HL-60/S4 treated with retinoic acid at 250 ng/mL for 4 days and 3 days (cell line): ENCODE data around the gene TMEM163.
"Not testable (repeated sequence)": the region's sequence is repeated elsewhere in the genome, so short reads cannot be mapped to it uniquely, and the experiment has no call there.

Source experiments
- in situ Hi-C: fragments of 300-500 bp; cut with MboI; formaldehyde crosslinking; loops from 2 replicates; pipeline ENCODE4 v1.7.0; 2022; ENCODE audit warnings: low sequenced_read_pairs

Gene TMEM163

GRCh38 chr2:134583462-134583861 is 135.3 kb downstream of the TMEM163 start:
- in situ Hi-C loops = no loop called here

- in situ Hi-C loops = no loop called here
Measured at GRCh38 chr2:134582547-134582899, 136.3 kb downstream of the TMEM163 start.

- in situ Hi-C loops = no loop called here
Measured at GRCh38 chr2:134581877-134582546, 136.8 kb downstream of the TMEM163 start.

- in situ Hi-C loops = no loop called here
Measured at GRCh38 chr2:134578316-134578715, 140.5 kb downstream of the TMEM163 start.

GRCh38 chr2:134576478-134576877 is 142.3 kb downstream of the TMEM163 start:
- in situ Hi-C loops = no loop called here

GRCh38 chr2:134575888-134576287 is 142.9 kb downstream of the TMEM163 start:
- in situ Hi-C loops = no loop called here

GRCh38 chr2:134574611-134575330 is 144.0 kb downstream of the TMEM163 start:
- in situ Hi-C loops = no loop called here

- in situ Hi-C loops = no loop called here
Measured at GRCh38 chr2:134573724-134574123, 145.1 kb downstream of the TMEM163 start.

GRCh38 chr2:134573085-134573370 is 145.8 kb downstream of the TMEM163 start:
- in situ Hi-C loops = no loop called here

GRCh38 chr2:134572314-134573084 is 146.3 kb downstream of the TMEM163 start:
- in situ Hi-C loops = no loop called here

GRCh38 chr2:134570676-134571075 is 148.1 kb downstream of the TMEM163 start:
- in situ Hi-C loops = no loop called here

- in situ Hi-C loops = no loop called here
Measured at GRCh38 chr2:134568413-134568812, 150.4 kb downstream of the TMEM163 start.

- in situ Hi-C loops = no loop called here
Measured at GRCh38 chr2:134567666-134568065, 151.1 kb downstream of the TMEM163 start.

- in situ Hi-C loops = not testable (repeated sequence)
Measured at GRCh38 chr2:134564955-134565354, 153.8 kb downstream of the TMEM163 start.

GRCh38 chr2:134564549-134564948 is 154.3 kb downstream of the TMEM163 start:
- in situ Hi-C loops = no loop called here

- in situ Hi-C loops = no loop called here
Measured at GRCh38 chr2:134558208-134558830, 160.5 kb downstream of the TMEM163 start.

GRCh38 chr2:134555411-134555810 is 163.4 kb downstream of the TMEM163 start:
- in situ Hi-C loops = no loop called here

- in situ Hi-C loops = no loop called here
Measured at GRCh38 chr2:134553657-134554056, 165.1 kb downstream of the TMEM163 start.

- in situ Hi-C loops = no loop called here
Measured at GRCh38 chr2:134550566-134551164, 168.1 kb downstream of the TMEM163 start.

GRCh38 chr2:134549104-134549503 is 169.7 kb downstream of the TMEM163 start:
- in situ Hi-C loops = no loop called here

GRCh38 chr2:134540990-134541389 is 177.8 kb downstream of the TMEM163 start:
- in situ Hi-C loops = no loop called here
